Ovary (tissue), 3 donors: ENCODE results near the gene CD36.

Experiments used
- EP300 ChIP-seq: sonication (generic); formaldehyde crosslinking; IDR thresholded peaks from one replicate; pipeline ENCODE4 v1.6.1; 2017; ENCODE audit warnings: antibody characterized with exemption
- POLR2A ChIP-seq: fragments of 450-650 bp; IDR thresholded peaks from one replicate; pipeline ENCODE4 v1.6.1; 2017; ENCODE audit warnings: antibody characterized with exemption, mild to moderate bottlenecking, moderate library complexity
- TF ChIP-seq, protein P1 (sequence below), 3 donors: fragments of 450-650 bp in 2 of 3; fragments of 200-600 bp in 1 of 3; IDR thresholded peaks; one replicate each; pipeline versions ENCODE4 v1.5.1 to v1.8.0; 2016 to 2022; ENCODE audit warnings: antibody characterized with exemption in 3 of 3, mild to moderate bottlenecking in 1 of 3
- donor health status: DM: no; HTN: no; CAD: no.

DNA sequence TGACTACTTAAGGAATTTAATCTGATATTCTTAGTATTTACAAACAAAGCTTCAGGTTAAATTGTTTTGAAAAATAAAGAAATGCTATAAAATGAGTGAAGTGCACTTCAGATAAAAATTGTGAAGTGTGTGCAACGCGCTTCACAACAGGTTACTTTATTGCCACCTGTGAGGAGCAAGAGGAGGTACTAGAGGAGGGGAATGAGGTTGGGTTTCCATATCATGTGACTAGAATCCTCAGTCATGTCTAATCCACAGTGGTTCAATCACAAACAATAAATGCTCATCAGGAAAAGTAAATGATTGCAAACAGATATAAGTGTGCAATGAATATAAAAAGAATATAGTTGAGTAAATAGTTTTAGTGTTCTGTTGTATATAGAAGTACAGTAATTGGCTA is 34.5 kb upstream of the CD36 start:
- TF ChIP-seq, protein P1, sequence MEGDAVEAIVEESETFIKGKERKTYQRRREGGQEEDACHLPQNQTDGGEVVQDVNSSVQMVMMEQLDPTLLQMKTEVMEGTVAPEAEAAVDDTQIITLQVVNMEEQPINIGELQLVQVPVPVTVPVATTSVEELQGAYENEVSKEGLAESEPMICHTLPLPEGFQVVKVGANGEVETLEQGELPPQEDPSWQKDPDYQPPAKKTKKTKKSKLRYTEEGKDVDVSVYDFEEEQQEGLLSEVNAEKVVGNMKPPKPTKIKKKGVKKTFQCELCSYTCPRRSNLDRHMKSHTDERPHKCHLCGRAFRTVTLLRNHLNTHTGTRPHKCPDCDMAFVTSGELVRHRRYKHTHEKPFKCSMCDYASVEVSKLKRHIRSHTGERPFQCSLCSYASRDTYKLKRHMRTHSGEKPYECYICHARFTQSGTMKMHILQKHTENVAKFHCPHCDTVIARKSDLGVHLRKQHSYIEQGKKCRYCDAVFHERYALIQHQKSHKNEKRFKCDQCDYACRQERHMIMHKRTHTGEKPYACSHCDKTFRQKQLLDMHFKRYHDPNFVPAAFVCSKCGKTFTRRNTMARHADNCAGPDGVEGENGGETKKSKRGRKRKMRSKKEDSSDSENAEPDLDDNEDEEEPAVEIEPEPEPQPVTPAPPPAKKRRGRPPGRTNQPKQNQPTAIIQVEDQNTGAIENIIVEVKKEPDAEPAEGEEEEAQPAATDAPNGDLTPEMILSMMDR (IDR thresholded peaks at IDR 0.05), result no peak
- TF ChIP-seq POLR2A, result no peak
- TF ChIP-seq EP300, result no peak
